ENCODE measurements around the gene ASTL. TPM values are rescaled to one million over a fixed set of nuclear protein-coding genes. Genes with fewer than 3 reads are reported as not detected.
A peak's percentile ranks its signal among the peaks of the same experiment; 100 is the strongest.

Gene ASTL
- polyA plus RNA-seq, 1 donor from 2014 or later = not detected

DNA sequence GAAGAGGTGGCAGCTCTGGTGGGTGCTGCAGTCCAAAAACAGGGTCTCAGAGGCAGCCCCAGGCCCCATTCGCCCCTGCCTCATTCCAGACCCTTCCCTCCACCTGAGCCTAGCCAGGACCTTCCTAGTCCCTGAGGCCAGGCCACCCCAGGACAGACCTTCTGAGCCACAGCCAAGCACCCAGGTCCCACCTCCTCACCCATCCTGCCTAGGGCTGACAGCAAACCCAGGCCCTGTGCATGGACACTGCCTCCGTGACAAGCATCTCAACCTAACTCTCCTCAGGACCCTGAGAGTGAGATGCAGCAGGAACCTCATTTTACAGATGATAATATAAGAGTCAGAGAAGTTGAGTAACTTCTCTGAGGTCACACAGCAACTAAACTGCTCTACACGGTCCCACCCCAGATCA lies 37.4 kb downstream of the ASTL start:
- Mint-ChIP-seq H3K9me3 (peaks cover 0 to 5% (median 3%) of the 10 kb centered on the region in 3 donors), H3K4me1 (peaks cover 0 to 3% (median 1%) of the 10 kb centered on the region in 3 donors), H3K4me3 (no peak overlapping the region)

DNA sequence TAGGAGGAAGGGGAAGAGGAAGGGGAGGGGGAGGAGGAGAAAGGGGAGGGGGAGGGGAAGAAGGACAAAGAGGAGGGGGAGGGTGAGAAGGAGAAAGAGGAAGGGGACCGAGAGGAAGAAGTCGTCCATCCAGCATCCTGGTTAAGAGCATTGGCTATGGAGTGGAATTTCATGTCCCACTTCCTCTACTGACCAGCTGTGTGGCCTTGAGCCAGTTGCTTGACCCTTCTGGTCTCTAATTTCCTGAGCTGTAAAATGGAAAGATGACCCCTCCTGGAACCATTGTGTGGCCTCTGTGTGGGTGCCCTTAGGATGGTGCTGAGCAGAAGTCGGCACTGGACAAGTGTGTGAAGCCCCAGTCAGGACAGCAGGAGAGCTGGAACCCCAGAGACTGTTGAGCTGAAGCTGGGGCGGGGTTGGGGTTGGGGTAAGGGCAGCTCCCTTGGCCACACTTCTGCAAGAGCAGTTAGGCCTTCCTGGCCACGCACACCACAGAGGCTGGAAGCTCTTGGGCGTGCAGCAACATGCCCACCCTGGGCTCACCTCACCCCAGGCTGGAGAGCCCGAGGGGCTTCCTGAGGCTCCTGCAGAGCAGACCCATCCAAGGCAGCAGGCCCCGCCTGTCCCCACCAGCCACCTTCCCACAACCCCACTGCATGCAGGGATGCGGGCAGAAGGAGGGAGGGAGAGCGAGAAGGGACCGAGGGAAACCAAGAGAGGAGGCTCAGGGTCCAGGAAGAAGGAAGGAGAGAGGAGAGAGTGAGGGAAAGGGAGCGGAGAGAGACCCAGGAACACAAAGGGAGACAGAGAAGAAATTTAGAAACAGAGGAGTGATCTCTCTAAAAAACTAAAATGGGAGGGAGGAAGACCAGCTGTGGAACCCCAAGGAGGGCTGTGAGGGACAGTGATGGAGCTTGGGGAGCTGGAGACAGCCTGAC lies 38.2 kb downstream of the ASTL start:
- H3K36me3 Mint-ChIP-seq = no peaks in the 10 kb centered on the region
- H3K9me3 Mint-ChIP-seq = peaks cover 0 to 3% (median 2%) of the 10 kb centered on the region in 3 donors
- H3K4me3 Mint-ChIP-seq = peak overlapping the region in 1 of 4 donors; percentile 54
- peaks cover 0 to 3% (median 1%) of the 10 kb centered on the region in 3 donors for H3K4me1 Mint-ChIP-seq
- H3K27me3 Mint-ChIP-seq = no peaks in the 10 kb centered on the region
- H3K27ac Mint-ChIP-seq = no peak overlapping the region

More for the DNA sequence above, 37.4 kb downstream of the ASTL start:
- Mint-ChIP-seq H3K27ac (peak overlapping the region in 1 of 3 donors; percentile 31), H3K36me3 (no peaks in the 10 kb centered on the region), H3K27me3 (no peaks in the 10 kb centered on the region)

DNA sequence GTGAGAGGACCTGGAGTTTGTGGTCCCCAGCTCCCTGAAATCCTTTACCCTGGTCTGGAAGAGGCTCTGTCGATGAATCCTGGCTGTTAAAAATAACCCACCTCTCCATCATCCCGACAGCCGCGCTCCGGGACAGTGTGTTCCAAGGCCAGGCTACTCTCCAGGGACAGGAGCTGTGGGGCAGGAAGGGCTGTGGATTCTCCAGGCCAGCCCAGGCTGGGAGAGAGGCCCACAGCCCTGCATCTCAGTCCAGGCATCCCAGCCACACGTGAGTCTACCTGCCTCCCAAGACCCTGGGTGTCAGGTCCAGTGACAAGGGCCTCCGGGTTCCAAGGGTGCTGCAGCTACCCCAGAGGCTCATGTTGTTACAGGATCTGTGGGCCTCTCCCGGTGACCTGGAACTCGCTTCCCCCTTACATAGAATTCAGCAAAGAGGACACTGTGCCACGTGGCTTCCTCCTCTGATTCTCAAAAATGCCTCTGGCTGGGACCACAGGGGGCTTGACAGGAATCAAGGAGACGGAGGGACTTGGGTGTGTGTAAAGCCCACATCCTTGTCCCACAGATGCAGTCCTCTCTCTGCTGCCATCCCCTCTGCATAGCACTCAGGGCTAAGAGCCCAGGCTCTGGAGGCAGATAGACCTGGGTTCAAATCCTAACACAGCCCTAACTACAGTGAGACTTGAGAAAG lies 39.3 kb downstream of the ASTL start:
- peaks cover 0 to 1% (median 0%) of the 10 kb centered on the region in 3 donors for H3K4me1 Mint-ChIP-seq
- H3K9me3 Mint-ChIP-seq = no peaks in the 10 kb centered on the region
- no peaks in the 10 kb centered on the region for H3K36me3 Mint-ChIP-seq
- H3K4me3 Mint-ChIP-seq = no peak overlapping the region
- no peaks in the 10 kb centered on the region for H3K27me3 Mint-ChIP-seq
- no peak overlapping the region for H3K27ac Mint-ChIP-seq

DNA sequence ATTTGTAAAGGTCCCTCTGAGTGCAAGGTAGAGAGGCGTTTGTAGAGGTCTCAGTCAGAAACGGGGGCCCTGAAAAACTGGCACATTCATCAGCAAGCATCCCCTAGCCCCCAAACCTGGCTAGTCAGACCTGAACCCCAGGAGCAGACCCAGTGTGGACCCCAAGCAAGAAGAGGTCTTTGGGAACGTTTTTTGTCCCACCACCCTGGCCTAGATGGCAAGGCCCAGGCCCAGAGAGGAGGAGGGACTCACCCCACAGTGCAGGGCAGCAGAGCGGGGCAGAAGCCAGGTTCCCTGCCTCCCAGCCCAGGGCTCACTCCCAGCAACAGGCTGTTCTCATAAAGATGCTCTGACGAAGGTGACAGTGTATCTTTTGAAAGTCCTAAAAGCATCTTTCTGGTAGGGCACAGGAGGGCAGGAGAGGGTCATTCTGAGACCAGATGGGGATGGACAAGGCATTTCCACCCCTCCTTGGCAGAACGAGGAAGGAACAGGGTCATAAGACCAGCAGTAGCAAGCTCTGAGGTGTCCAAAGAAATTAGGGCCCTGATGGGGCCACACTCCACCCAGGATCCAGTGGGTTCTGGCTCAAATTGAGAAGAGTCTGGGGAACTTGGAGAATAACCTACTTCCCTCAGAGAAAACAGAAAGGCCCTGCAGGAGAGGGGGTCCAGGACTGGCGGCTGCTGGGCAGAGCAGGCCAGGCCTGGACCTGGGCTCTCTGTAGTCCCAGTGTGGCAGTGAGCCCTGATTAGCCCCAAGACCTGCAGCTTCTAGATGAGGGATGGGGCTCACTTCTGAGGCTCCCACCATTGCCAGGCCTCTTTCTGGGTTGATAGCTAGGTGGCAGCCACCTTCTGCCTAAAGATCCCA lies 40.1 kb downstream of the ASTL start:
- H3K27me3 Mint-ChIP-seq = no peaks in the 10 kb centered on the region
- no peaks in the 10 kb centered on the region for H3K4me1 Mint-ChIP-seq
- H3K27ac Mint-ChIP-seq = no peak overlapping the region
- H3K9me3 Mint-ChIP-seq = no peaks in the 10 kb centered on the region
- no peaks in the 10 kb centered on the region for H3K36me3 Mint-ChIP-seq
- no peak overlapping the region for H3K4me3 Mint-ChIP-seq

DNA sequence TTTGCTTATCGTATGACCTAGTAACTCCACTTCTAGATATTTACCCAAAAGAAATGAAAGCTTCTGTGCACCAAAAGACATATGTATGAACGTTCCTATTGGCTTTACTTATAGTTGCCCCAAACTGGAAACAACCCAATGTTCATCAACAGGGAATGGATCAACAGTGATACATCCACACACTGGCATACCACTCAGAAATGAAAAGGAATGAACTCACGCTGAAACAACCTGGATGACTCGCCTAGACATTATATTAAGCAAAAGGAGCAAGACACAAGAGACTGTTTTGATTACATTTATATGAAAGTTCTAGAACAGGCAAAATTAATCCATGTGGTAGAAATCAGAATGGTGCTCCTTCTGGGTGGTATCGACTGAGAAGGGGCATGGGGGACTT lies 40.9 kb downstream of the ASTL start:
- no peaks in the 10 kb centered on the region for H3K4me1 Mint-ChIP-seq
- no peak overlapping the region for H3K4me3 Mint-ChIP-seq
- H3K27me3 Mint-ChIP-seq = peaks cover under 1% of the 10 kb centered on the region
- no peaks in the 10 kb centered on the region for H3K36me3 Mint-ChIP-seq
- H3K27ac Mint-ChIP-seq = no peak overlapping the region
- no peaks in the 10 kb centered on the region for H3K9me3 Mint-ChIP-seq

DNA sequence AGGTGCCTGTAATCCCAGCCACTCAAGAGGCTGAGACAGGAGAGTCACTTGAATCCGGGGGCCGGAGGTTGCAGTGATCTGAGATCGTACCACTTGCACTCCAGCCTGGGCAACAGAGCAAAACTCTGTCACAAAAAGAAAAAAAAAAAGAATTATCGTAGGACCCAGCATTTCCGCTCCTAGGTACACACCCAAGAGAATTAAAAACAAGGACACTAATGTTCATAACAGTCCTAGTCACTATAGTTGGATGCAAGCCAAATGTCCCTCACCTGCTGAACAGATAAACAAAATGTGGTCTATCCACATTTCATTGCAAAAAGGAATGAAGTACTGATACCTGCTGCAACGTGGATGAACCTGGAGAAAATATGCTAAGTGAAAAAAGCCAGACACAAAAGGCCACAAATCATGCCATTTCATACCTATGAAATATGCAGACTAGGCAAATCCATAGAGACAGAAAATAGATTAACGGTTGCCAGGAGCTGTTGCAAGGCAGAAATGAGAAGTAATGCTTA lies 43.1 kb downstream of the ASTL start:
- Mint-ChIP-seq H3K27me3 (peaks cover 6% of the 10 kb centered on the region), H3K36me3 (no peaks in the 10 kb centered on the region), H3K9me3 (peaks cover 0 to 3% (median 0%) of the 10 kb centered on the region in 3 donors), H3K4me1 (no peaks in the 10 kb centered on the region), H3K27ac (no peak overlapping the region), H3K4me3 (no peak overlapping the region)

DNA sequence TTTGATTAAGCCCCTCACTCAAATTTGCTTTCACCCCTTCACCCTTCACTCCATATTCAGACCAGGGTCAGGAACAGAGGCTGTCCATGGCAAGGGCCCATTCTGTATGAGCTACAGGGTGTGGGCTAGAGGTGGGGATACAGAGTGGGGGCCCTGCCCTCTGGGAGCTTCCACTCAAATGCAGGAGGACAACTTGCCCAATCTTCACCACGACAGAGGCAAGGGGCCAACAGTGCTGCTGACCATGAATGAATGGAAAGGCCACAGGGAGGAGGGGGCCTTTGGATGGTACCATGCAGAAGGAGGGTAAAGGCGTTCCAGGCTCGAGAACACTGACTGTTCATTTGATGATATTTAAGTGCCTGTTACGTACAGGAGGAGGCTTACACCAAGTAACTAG lies 44.8 kb downstream of the ASTL start:
- no peaks in the 10 kb centered on the region for H3K36me3 Mint-ChIP-seq
- no peaks in the 10 kb centered on the region for H3K4me1 Mint-ChIP-seq
- H3K27me3 Mint-ChIP-seq = peaks cover 6% of the 10 kb centered on the region
- H3K9me3 Mint-ChIP-seq = peaks cover 0 to 3% (median 0%) of the 10 kb centered on the region in 3 donors
- no peak overlapping the region for H3K27ac Mint-ChIP-seq
- no peak overlapping the region for H3K4me3 Mint-ChIP-seq

DNA sequence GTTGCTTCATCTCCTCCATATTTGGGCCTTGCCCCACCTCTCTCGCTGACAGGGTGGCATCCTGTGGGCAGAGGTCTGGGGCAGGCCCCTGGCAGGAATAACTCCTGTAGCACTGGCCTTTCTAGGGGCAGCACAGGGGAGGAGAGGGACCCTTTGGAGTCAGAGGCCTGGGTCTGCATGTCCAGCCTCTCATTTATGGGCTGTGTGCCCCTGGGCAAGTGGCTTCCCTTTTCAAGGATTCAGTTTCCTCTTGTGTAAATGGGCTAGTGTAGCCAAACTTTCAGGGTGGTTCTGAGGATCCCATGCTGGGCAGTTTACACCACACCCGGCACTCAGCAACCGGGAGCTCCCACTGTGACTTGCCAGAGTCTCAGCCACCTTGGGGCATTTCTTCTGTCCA lies 45.4 kb downstream of the ASTL start:
- peaks cover 0 to 3% (median 0%) of the 10 kb centered on the region in 3 donors for H3K9me3 Mint-ChIP-seq
- H3K4me1 Mint-ChIP-seq = no peaks in the 10 kb centered on the region
- no peaks in the 10 kb centered on the region for H3K36me3 Mint-ChIP-seq
- H3K27me3 Mint-ChIP-seq = peaks cover 6% of the 10 kb centered on the region
- no peak overlapping the region for H3K4me3 Mint-ChIP-seq
- no peak overlapping the region for H3K27ac Mint-ChIP-seq

DNA sequence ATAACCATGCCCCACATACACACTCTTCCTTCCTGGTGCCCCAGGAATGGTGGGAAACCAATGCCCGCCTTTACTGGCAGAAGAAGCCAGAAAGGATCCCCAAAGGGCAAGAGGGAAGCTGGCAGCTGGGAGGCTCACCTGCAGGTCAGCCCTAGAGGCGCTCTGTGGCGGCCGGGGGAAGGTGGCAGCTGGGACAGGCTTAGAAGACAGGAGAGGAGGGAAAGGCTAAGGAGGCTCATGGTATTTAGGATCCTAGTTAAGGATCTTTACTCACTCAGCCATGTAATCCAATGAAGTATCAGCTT lies 45.8 kb downstream of the ASTL start:
- H3K9me3 Mint-ChIP-seq = peaks cover 0 to 3% (median 0%) of the 10 kb centered on the region in 3 donors
- peaks cover 10% of the 10 kb centered on the region for H3K27me3 Mint-ChIP-seq
- H3K4me1 Mint-ChIP-seq = no peaks in the 10 kb centered on the region
- H3K4me3 Mint-ChIP-seq = no peak overlapping the region
- H3K36me3 Mint-ChIP-seq = no peaks in the 10 kb centered on the region
- H3K27ac Mint-ChIP-seq = no peak overlapping the region

DNA sequence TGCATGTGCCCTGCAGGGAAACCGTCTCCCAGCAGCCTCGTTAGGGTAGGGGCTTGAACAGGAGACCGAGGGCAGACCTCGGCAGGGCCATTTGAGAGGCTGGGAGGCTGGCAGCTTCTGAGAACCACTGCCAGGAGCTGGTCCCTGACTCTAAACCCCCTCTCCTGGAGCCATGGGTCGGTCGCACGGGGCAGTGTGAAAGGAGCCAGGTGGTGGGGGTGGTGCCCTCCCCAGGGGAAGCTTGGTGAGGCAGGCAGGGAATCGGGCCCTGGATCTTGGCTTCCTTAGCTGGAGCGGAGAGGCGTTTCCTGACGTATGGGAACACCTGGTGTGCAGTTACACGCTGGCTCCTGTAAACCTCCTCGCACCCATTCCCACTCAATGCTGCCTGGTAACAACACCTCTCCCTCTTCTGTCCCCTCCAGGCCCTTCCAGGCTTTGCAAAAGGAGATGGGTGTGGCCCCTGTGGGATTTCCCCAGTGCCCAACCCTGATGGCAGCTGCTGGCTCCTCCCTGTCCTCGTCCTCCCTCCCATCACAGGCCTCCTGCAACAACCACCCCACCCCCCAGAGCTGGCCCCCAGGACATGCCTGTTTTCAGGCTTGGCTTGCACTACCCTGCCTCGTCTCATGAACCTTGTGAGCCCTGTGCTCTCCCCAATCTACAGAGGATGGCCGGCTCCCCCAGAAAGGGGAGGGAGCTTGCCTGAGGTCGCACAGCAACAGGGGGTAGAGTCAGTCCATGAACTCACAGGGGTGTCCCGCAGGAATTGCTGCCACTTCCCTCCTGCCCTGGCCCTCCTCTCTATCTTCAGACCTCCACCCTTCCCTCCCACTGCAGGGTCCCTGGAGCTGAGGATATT lies 46.4 kb downstream of the ASTL start:
- H3K4me1 Mint-ChIP-seq = peaks cover 0 to 2% (median 0%) of the 10 kb centered on the region in 3 donors
- H3K36me3 Mint-ChIP-seq = no peaks in the 10 kb centered on the region
- no peak overlapping the region for H3K4me3 Mint-ChIP-seq
- H3K9me3 Mint-ChIP-seq = peaks cover 0 to 3% (median 3%) of the 10 kb centered on the region in 3 donors
- peaks cover 13% of the 10 kb centered on the region for H3K27me3 Mint-ChIP-seq
- H3K27ac Mint-ChIP-seq = no peak overlapping the region

DNA sequence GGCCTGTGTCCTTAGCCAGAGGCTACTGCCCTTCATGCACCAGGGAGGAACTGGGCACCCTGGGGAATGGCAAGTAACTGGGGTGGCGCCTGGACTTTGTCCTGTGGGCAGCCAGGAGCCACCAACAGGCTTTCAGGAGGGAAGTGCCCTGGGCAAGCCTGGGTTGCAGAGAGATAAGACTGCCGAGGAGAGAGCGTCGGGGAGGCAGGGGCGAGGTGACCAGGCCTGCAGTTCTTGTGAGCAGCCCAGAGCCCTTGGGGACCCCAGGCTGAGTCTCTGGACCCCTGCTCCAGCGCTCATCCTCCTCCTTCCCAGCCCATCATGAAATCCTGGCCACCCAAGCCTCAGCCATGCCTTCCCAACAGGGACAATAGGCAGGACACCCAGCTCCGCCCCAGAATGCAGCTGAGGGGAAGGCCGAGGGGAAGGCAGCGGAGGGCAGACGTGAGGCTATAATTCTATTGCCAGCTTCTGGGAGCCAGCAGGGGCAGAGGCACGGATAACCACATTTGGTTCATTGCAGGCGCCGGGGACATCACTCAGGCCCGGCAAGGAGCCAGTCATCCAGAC lies 47.1 kb downstream of the ASTL start:
- no peaks in the 10 kb centered on the region for H3K36me3 Mint-ChIP-seq
- H3K4me1 Mint-ChIP-seq = peaks cover 0 to 2% (median 0%) of the 10 kb centered on the region in 3 donors
- peak overlapping the region in 1 of 3 donors; percentile 59 for H3K27ac Mint-ChIP-seq
- H3K4me3 Mint-ChIP-seq = no peak overlapping the region
- peaks cover 13% of the 10 kb centered on the region for H3K27me3 Mint-ChIP-seq
- peaks cover 3 to 5% (median 4%) of the 10 kb centered on the region in 3 donors for H3K9me3 Mint-ChIP-seq

DNA sequence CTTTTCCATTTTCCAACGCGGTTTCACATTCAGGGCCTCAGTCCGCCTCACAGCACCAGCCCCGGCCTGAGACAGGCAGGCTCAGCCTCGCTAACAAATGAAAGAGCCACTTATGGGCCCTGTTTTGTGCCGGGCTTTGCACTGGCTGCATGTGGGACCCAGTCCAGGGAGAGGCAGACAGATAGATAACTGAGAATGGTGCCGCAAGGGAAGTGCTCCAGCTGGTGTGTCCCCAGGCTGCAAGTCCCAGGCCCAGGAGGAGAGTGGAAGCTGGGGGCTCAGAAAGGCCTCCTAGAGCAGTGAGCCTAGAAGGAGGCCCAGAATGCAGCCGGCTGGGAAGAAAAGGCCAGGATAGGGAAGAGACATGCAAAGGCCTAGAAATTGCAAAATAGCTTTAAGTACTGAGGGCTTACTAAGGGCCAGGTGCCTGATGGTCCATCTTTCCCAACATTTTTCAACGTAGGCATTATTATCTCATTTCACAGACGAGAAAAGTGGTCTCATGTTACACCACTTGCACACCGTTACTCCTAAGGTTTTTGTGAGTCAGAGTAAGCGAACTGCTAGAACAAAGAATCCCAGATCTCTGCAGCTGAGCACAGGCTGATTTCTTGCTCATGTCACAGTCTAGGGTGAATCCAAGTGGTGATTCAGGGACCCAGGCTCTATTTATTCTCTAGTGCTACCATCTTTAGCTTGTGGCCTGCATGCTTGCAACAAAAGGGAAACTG lies 47.9 kb downstream of the ASTL start:
- Mint-ChIP-seq H3K9me3 (peaks cover 3 to 5% (median 4%) of the 10 kb centered on the region in 3 donors), H3K36me3 (no peaks in the 10 kb centered on the region), H3K4me3 (no peak overlapping the region), H3K27me3 (peaks cover 16% of the 10 kb centered on the region), H3K27ac (peak overlapping the region in 1 of 3 donors; percentile 59), H3K4me1 (peaks cover 0 to 2% (median 0%) of the 10 kb centered on the region in 3 donors)

Measured in IgD-negative memory B cell (primary cell).